ENCODE measurements around the gene EGFR.

DNA sequence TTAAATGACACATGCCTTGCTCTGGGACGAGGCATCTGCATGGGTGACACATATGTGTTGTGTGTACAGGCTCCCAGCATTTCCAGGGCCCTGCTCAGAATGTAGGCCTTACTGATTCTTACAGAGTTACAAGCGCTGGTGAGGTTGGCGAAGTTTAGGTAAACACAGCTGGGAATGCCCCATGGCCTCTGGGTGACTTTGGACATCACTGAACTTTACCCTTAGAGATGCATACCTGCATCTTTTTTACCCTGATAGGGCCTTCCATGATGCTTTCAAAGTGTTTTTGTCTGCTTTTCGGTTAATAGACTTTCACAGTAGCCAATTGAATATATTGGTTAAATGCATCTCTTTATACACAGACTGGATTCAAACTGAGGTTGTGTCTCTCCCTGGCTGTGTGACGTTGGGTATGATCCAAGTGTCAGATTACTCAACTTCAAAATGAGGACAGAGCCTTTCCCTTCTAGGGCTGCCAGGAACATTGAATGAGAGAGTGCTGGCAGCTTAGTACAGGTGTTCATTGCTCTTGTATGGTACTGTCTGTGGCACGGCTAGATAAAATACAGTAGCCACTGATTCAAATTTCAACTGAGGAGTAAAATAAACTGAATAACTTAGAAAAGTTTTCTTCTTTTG is 29.5 kb downstream of the EGFR start:
- TF ChIP-seq, protein P1, sequence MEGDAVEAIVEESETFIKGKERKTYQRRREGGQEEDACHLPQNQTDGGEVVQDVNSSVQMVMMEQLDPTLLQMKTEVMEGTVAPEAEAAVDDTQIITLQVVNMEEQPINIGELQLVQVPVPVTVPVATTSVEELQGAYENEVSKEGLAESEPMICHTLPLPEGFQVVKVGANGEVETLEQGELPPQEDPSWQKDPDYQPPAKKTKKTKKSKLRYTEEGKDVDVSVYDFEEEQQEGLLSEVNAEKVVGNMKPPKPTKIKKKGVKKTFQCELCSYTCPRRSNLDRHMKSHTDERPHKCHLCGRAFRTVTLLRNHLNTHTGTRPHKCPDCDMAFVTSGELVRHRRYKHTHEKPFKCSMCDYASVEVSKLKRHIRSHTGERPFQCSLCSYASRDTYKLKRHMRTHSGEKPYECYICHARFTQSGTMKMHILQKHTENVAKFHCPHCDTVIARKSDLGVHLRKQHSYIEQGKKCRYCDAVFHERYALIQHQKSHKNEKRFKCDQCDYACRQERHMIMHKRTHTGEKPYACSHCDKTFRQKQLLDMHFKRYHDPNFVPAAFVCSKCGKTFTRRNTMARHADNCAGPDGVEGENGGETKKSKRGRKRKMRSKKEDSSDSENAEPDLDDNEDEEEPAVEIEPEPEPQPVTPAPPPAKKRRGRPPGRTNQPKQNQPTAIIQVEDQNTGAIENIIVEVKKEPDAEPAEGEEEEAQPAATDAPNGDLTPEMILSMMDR (IDR thresholded peaks at IDR 0.05), result no peak
- TF ChIP-seq POLR2A (IDR thresholded peaks at IDR 0.05), result no peak

Data from uterus (tissue), 2 donors.